ENCODE results near the gene ZMYM4. TPM values are rescaled to one million over a fixed set of nuclear protein-coding genes. Genes with fewer than 3 reads are reported as not detected.
A peak's percentile ranks its signal among the peaks of the same experiment; 100 is the strongest.

Gene ZMYM4
- total RNA-seq, 6 donors from 2014 or later, result 17.6 to 47.1 (median 38.3) TPM

DNA sequence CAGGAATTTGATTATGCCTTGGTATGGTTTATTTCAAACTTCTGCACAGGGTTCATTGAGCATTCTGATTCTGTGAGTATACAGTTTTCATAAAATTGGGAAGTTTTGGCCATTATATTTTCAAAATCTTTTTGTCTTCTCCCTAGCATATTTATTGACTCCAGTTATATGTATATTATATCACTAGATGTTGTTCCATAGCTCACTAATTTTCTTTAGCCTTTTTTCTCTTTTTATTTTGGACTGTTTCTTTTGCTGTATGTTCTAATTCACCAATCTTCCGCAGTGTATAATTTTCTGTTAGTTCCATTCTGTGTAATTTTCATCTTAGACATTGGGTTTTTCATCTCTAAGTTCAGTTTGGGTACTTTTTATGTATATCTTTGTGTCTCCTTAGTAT is 31.9 kb downstream of the ZMYM4 start:
- Histone ChIP-seq H3K36me3 (peaks cover 0 to 18% (median 0%) of the 10 kb centered on the region in 4 donors), H3K9me3 (no peaks in the 10 kb centered on the region), H3K4me1 (peaks cover 3 to 9% (median 8%) of the 10 kb centered on the region in 4 donors), H3K27me3 (no peaks in the 10 kb centered on the region), H3K4me3 (no peak overlapping the region), H3K27ac (no peak overlapping the region)
- 100% methylated on average over 1 of the region's 1 CpG for WGBS, 2 donors
- ATAC-seq (ENCODE audit: low FRiP score in 2 of 2) (no peak), DNase-seq (no peak)
- no peak for TF ChIP-seq POLR2AphosphoS5 (IDR thresholded peaks at IDR 0.05)
- no peak for TF ChIP-seq EP300 (IDR thresholded peaks at IDR 0.05)

DNA sequence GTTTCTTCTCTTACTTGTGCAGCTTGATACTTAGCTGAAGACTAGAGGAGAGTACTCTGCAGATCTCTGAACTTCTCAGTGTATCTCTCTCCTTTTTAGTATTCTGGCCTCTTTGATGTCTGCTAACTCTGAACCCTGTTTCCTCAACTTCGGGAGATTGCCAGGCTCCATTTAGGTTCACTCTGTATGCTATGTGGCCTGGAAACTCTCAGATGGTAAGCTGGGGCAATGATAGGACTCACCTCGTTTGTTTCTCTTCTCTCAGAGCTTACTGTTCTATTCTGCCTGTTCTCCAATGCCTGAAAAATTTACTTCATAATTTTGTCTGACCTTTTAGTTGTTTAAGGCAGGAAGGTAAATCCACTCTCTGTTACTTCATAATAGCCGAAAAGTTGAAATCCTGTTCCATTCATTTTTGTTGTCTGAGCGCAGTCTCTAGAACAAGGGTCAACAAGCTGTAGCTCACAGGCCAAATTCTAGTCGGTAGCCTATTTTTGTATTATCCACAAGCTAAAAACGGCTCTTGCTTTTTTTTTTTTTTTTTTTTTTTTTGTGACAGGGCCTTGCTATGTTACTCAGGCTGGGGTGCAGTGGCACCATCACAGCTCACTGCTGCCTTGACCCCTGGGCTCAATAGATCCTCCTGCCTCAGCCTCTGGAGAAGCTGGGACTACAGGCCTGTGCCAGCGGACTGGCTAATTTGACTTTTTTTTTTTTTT is 33.3 kb downstream of the ZMYM4 start:
- H3K27me3 ChIP-seq, result no peaks in the 10 kb centered on the region
- H3K36me3 ChIP-seq, result peaks cover 0 to 10% (median 0%) of the 10 kb centered on the region in 4 donors
- no peak overlapping the region for H3K4me3 ChIP-seq
- DNase-seq (no peak), ATAC-seq (ENCODE audit: low FRiP score in 2 of 2) (no peak)
- TF ChIP-seq POLR2AphosphoS5 (IDR thresholded peaks at IDR 0.05), result no peak
- TF ChIP-seq, protein P1, sequence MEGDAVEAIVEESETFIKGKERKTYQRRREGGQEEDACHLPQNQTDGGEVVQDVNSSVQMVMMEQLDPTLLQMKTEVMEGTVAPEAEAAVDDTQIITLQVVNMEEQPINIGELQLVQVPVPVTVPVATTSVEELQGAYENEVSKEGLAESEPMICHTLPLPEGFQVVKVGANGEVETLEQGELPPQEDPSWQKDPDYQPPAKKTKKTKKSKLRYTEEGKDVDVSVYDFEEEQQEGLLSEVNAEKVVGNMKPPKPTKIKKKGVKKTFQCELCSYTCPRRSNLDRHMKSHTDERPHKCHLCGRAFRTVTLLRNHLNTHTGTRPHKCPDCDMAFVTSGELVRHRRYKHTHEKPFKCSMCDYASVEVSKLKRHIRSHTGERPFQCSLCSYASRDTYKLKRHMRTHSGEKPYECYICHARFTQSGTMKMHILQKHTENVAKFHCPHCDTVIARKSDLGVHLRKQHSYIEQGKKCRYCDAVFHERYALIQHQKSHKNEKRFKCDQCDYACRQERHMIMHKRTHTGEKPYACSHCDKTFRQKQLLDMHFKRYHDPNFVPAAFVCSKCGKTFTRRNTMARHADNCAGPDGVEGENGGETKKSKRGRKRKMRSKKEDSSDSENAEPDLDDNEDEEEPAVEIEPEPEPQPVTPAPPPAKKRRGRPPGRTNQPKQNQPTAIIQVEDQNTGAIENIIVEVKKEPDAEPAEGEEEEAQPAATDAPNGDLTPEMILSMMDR (IDR thresholded peaks at IDR 0.05), result no peak
- TF ChIP-seq EP300 (IDR thresholded peaks at IDR 0.05), result no peak
- TF ChIP-seq POLR2A (IDR thresholded peaks at IDR 0.05), result no peak
- 75 to 77% methylated on average over 7 of the region's 7 CpGs for WGBS, 2 donors
- peak overlapping the region in 1 of 4 donors; percentile 4 for H3K27ac ChIP-seq
- H3K4me1 ChIP-seq, result peaks cover 3 to 15% (median 8%) of the 10 kb centered on the region in 4 donors
- H3K9me3 ChIP-seq, result no peaks in the 10 kb centered on the region

DNA sequence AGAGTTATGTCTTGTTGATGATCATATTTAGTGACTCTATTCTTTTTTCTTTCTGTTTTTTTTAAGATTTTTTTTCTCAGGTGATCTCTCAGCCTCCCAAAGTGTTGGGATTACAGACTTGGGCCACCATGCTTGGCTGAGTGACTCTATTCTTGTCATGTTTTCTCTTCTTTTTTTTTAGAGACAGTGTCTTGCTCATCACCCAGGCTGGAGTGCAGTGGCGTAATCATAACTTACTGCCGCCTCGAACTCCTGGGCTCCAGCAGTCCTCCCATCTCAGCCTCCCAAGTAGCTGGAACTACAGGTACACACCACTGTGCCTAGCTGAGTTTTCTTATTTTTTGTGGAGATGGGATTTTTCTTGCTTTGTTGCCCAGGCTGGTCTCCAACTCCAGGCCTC is 36.9 kb downstream of the ZMYM4 start:
- peaks cover 0 to 7% (median 0%) of the 10 kb centered on the region in 4 donors for H3K4me1 ChIP-seq
- H3K4me3 ChIP-seq, result no peak overlapping the region
- DNase-seq, result no peak
- H3K9me3 ChIP-seq, result no peaks in the 10 kb centered on the region
- H3K36me3 ChIP-seq, result peaks cover 0 to 8% (median 1%) of the 10 kb centered on the region in 4 donors
- no peak for TF ChIP-seq EP300 (IDR thresholded peaks at IDR 0.05)
- H3K27me3 ChIP-seq, result no peaks in the 10 kb centered on the region
- WGBS, 2 donors, result 88 to 92% methylated on average over 3 of the region's 3 CpGs
- peak overlapping the region in 2 of 4 donors; percentile 18 to 53 for H3K27ac ChIP-seq
- ATAC-seq (ENCODE audit: low FRiP score in 2 of 2), result no peak

DNA sequence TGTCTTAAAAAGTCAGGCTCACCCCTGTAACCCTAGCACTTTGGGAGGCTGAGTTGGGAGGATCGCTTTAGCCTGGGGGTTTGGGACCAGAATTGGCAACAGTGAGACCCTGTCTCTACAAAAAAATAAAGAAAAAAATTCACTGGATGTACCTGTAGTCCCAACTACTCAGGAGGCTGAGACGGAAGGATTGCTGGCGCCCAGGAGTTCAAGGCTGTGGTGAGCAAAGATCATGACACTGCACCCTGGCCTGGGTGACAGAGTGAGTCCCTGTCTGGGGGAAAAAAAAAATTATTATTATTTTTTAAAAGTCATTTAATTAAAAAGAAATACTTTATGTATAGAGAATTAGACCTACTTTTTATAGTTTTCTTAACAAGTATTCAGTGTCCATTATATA is 47.1 kb downstream of the ZMYM4 start:
- no peak for ATAC-seq (ENCODE audit: low FRiP score in 2 of 2)
- no peak overlapping the region for H3K4me3 ChIP-seq
- no peaks in the 10 kb centered on the region for H3K9me3 ChIP-seq
- H3K27ac ChIP-seq, result no peak overlapping the region
- peaks cover 0 to 6% (median 0%) of the 10 kb centered on the region in 4 donors for H3K4me1 ChIP-seq
- WGBS, 2 donors, result 97% methylated on average over 3 of the region's 3 CpGs
- H3K36me3 ChIP-seq, result peaks cover 3 to 12% (median 5%) of the 10 kb centered on the region in 4 donors
- TF ChIP-seq, protein P1 (IDR thresholded peaks at IDR 0.05), result no peak
- no peak for TF ChIP-seq POLR2AphosphoS5 (IDR thresholded peaks at IDR 0.05)
- H3K27me3 ChIP-seq, result no peaks in the 10 kb centered on the region
- no peak for DNase-seq

DNA sequence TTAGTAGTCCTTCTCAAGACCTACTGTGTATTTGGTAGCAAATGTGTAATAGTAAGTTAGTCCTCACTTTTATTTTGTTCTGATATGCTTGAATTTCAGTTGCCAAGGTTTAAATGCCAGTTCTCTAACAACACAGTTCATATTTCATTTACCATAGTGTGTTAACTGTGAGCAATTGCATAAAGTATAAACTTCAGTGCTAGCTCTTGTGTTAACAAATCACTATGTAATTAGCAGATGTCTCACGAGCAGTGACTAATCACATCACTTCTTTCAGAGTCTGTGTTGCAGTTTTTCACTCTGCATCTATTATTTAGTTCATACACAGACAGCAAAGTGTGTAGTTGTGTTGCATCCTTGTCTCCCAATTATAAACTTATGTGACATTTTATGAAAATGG is 47.8 kb downstream of the ZMYM4 start:
- TF ChIP-seq POLR2A (IDR thresholded peaks at IDR 0.05) (no peak), POLR2AphosphoS5 (IDR thresholded peaks at IDR 0.05) (no peak), EP300 (IDR thresholded peaks at IDR 0.05) (no peak)
- TF ChIP-seq, protein P1 (IDR thresholded peaks at IDR 0.05), result no peak
- DNase-seq, result no peak
- Histone ChIP-seq H3K36me3 (peaks cover 0 to 6% (median under 1%) of the 10 kb centered on the region in 4 donors), H3K27me3 (no peaks in the 10 kb centered on the region), H3K9me3 (no peaks in the 10 kb centered on the region), H3K4me3 (no peak overlapping the region), H3K4me1 (peaks cover 0 to 8% (median 0%) of the 10 kb centered on the region in 4 donors), H3K27ac (no peak overlapping the region)
- ATAC-seq (ENCODE audit: low FRiP score in 2 of 2), result no peak
- 85 to 88% methylated on average over 1 of the region's 1 CpG for WGBS, 2 donors

Measured in upper lobe of left lung (tissue), 6 donors.